B cell (primary cell): ENCODE data around the gene CFAP119. TPM values are rescaled to one million over a fixed set of nuclear protein-coding genes. Genes with fewer than 3 reads are reported as not detected.

Experiments
- ATAC-seq: fragments of 200-7000 bp; cut with Tn5 transposase; one replicate; pipeline ENCODE4 v1.10.0; 2021; ENCODE audit warnings: low read depth, mild to moderate bottlenecking, moderate number of reproducible peaks, moderate library complexity
- CTCF ChIA-PET: fragments of 350-600 bp; sonication (Branson Sonifier 250); formaldehyde crosslinking; loops from one replicate; lab custom pipeline; 2021; ENCODE audit warnings: antibody characterized with exemption, inconsistent platforms; lab: Charles Lee
- POLR2A ChIA-PET: fragments of 350-600 bp; sonication (Branson Sonifier 250); formaldehyde crosslinking; loops from one replicate; lab custom pipeline; 2021; ENCODE audit warnings: antibody characterized with exemption; lab: Charles Lee
- DNase-seq: peaks from one replicate; pipeline ENCODE4 v3.0.0; 2013
- H2AFZ ChIP-seq: 2 replicates; pipeline ENCODE4 v1.6.1; 2012; ENCODE audit warnings: mild to moderate bottlenecking, low read depth, low read length; ENCODE audit not compliant: insufficient read depth, poor library complexity, severe bottlenecking
- H3K27ac ChIP-seq, 2 donors: 1 replicate in 1 of 2; 2 replicates in 1 of 2; pipeline ENCODE4 v1.5.1; 2012 to 2013; ENCODE audit warnings: low read length in 2 of 2, mild to moderate bottlenecking in 2 of 2, moderate library complexity in 1 of 2
- H3K27me3 ChIP-seq, 4 experiments: fragments of 200-600 bp in 1 of 4; sonication (generic) in 1 of 4; replicated peaks in 1 of 4; 1 replicate in 2 of 4; 2 replicates in 2 of 4; pipeline versions ENCODE4 v1.6.1 to v1.7.0; 2013 to 2016; ENCODE audit warnings: low read length in 3 of 4, mild to moderate bottlenecking in 2 of 4, mixed read lengths in 1 of 4, moderate library complexity in 1 of 4; ENCODE audit not compliant: insufficient read depth in 4 of 4, control insufficient read depth in 3 of 4; ENCODE audit errors: control extremely low read depth in 1 of 4
- H3K36me3 ChIP-seq, 2 experiments: replicated peaks in 1 of 2; 1 replicate in 1 of 2; 2 replicates in 1 of 2; pipeline versions ENCODE4 v1.6.1 to v1.7.1; 2013; ENCODE audit warnings: low read length in 1 of 2; ENCODE audit not compliant: insufficient read depth in 2 of 2, control insufficient read depth in 1 of 2; ENCODE audit errors: control extremely low read depth in 1 of 2, extremely low read depth in 1 of 2
- H3K4me1 ChIP-seq, 2 donors: fragments of 200-600 bp in 1 of 2; sonication (generic) in 1 of 2; 1 replicate in 1 of 2; 2 replicates in 1 of 2; pipeline versions ENCODE4 v1.5.1 to v1.6.1; 2013 to 2017; ENCODE audit warnings: low read length in 2 of 2; ENCODE audit not compliant: control insufficient read depth in 2 of 2, insufficient read depth in 2 of 2
- H3K4me2 ChIP-seq: replicated peaks from 2 replicates; pipeline ENCODE3; 2012; ENCODE audit warnings: mild to moderate bottlenecking, low read depth, low read length; ENCODE audit not compliant: poor library complexity, severe bottlenecking
- H3K4me3 ChIP-seq, 5 experiments: fragments of 200-600 bp in 1 of 5; sonication (generic) in 1 of 5; 1 replicate in 3 of 5; 2 replicates in 2 of 5; pipeline versions ENCODE4 v1.5.1 to v1.7.0; 2011 to 2016; ENCODE audit warnings: low read length in 4 of 5, mild to moderate bottlenecking in 4 of 5, low read depth in 2 of 5, control low read depth in 1 of 5, moderate library complexity in 1 of 5; ENCODE audit not compliant: insufficient read depth in 1 of 5; ENCODE audit errors: control extremely low read depth in 1 of 5, extremely low read depth in 1 of 5
- H3K79me2 ChIP-seq: fragments of 200-600 bp; sonication (generic); one replicate; pipeline ENCODE4 v1.6.0; 2016; ENCODE audit warnings: low read length; ENCODE audit not compliant: control insufficient read depth, insufficient read depth
- H3K9ac ChIP-seq: fragments of 200-600 bp; sonication (generic); 2 replicates; pipeline ENCODE4 v1.6.1; 2017; ENCODE audit warnings: mild to moderate bottlenecking, low read length, moderate library complexity
- H3K9me3 ChIP-seq, 3 donors: one replicate each; pipeline versions ENCODE4 v1.6.1 to v1.7.1; 2013; ENCODE audit warnings: low read length in 2 of 3; ENCODE audit not compliant: control insufficient read depth in 2 of 3, insufficient read depth in 1 of 3; ENCODE audit errors: control extremely low read depth in 1 of 3
- H4K20me1 ChIP-seq: 2 replicates; pipeline ENCODE4 v1.6.0; 2012; ENCODE audit warnings: mild to moderate bottlenecking, low read length; ENCODE audit not compliant: insufficient read depth, control insufficient read depth, poor library complexity, severe bottlenecking
- H3K27ac Mint-ChIP-seq: one replicate; pipeline ENCODE4 v1.8.0; 2021; ENCODE audit warnings: mixed read lengths
- H3K27me3 Mint-ChIP-seq: one replicate; pipeline ENCODE4 v1.8.0; 2021; ENCODE audit warnings: mixed read lengths
- H3K4me1 Mint-ChIP-seq: one replicate; pipeline ENCODE4 v1.8.0; 2021; ENCODE audit warnings: mixed read lengths
- H3K4me3 Mint-ChIP-seq: one replicate; pipeline ENCODE4 v1.8.0; 2021; ENCODE audit warnings: mixed read lengths
- H3K9me3 Mint-ChIP-seq: one replicate; pipeline ENCODE4 v1.8.0; 2022; ENCODE audit warnings: mixed read lengths; ENCODE audit not compliant: insufficient read depth
- CTCF ChIP-seq: fragments of 200-600 bp; IDR thresholded peaks from one replicate; pipeline ENCODE4 v1.8.0; 2022; ENCODE audit warnings: antibody characterized with exemption, mild to moderate bottlenecking
- EZH2 ChIP-seq: IDR thresholded peaks from 2 replicates; pipeline ENCODE4 v1.6.1; 2012; ENCODE audit warnings: borderline replicate concordance, low read depth, mild to moderate bottlenecking, moderate library complexity, low read length; ENCODE audit not compliant: insufficient read depth, poor library complexity, severe bottlenecking
- WGBS: methylation state at CpG from one replicate; pipeline ENCODE4 v1.1.5; 2013; ENCODE audit warnings: missing lambda C conversion rate; ENCODE audit not compliant: insufficient coverage; 5-methylcytosine and 5-hydroxymethylcytosine counted together
- intact Hi-C: fragments of 100-400 bp; cut with micrococcal nuclease; formaldehyde crosslinking; loops from one replicate; pipeline ENCODE4 v1.10.0; 2022
- polyA plus RNA-seq: library from polyadenylated mRNA; depleted of rRNA; stranded (reverse); fragments of >200 nt; gene quantifications from 2 replicates; pipeline ENCODE4 v1.2.3, GENCODE V29; 2012
- total RNA-seq, 2 donors: library from RNA; stranded (reverse); fragments of 120-200 nt in 1 of 2; gene quantifications; 1 replicate in 1 of 2; 2 replicates in 1 of 2; pipeline versions ENCODE4 v1.2.3 to v1.2.4, GENCODE V29; 2013 to 2022

CFAP119 gene
- total and polyA plus RNA-seq, 2 donors (not counting 1 experiment from before 2014, with no cell fraction given), result 8.5 to 11.7 TPM

GRCh38 chr16:30737794-30738648 is 23.8 kb downstream of the CFAP119 start:
- Histone ChIP-seq H2AFZ (no peak overlapping the region), H3K27ac (no peak overlapping the region), H3K27me3 (no peaks in the 10 kb centered on the region), H4K20me1 (peaks cover 31% of the 10 kb centered on the region), H3K4me3 (no peak overlapping the region), H3K4me2 (no peak overlapping the region), H3K4me1 (no peaks in the 10 kb centered on the region), H3K9ac (no peak overlapping the region), H3K36me3 (peaks cover 2 to 69% of the 10 kb centered on the region in 2 experiments), H3K79me2 (peaks cover 31% of the 10 kb centered on the region), H3K9me3 (no peaks in the 10 kb centered on the region)
- 94% methylated on average over 15 of the region's 25 CpGs for WGBS
- Mint-ChIP-seq H3K4me1 (peaks cover 5% of the 10 kb centered on the region), H3K4me3 (no peak overlapping the region), H3K9me3 (no peaks in the 10 kb centered on the region), H3K27me3 (no peaks in the 10 kb centered on the region), H3K27ac (no peak overlapping the region)
- POLR2A ChIA-PET, result no interaction called here
- ATAC-seq (no peak), DNase-seq (no peak)
- TF ChIP-seq EZH2 (no peak), CTCF (no peak)
- CTCF ChIA-PET, result no interaction called here
- intact Hi-C loops, result no loop called here
